OCI-LY1 (cell line): ENCODE measurements around the gene TMEM253.
A peak's percentile ranks its signal among the peaks of the same experiment; 100 is the strongest.

Experiments
- CTCF ChIP-seq: fragments of 200-600 bp; sonication (generic), shearing (Covaris generic); IDR thresholded peaks from 2 replicates; pipeline ENCODE4 v1.5.1; 2017; ENCODE audit warnings: mild to moderate bottlenecking, antibody characterized with exemption, low read length, moderate library complexity, mixed read lengths
- EZH2 ChIP-seq: fragments of 200-600 bp; sonication (generic), shearing (Covaris generic); IDR thresholded peaks from 2 replicates; pipeline ENCODE4 v1.8.0; 2017; ENCODE audit warnings: borderline replicate concordance, mixed run types, mild to moderate bottlenecking, antibody characterized with exemption, low read length, moderate library complexity, mixed read lengths

- TF ChIP-seq EZH2: no peak
- TF ChIP-seq CTCF: peak; percentile 97
Observed at GRCh38 chr14:21104448-21105060, 3.7 kb downstream of the TMEM253 start.
